CD1c-positive myeloid dendritic cell (primary cell): ENCODE measurements around the gene MAPK8IP2.

ENCODE experiments used
- DNase-seq: peaks from one replicate; pipeline ENCODE4 v3.0.0-alpha.2; 2016; ENCODE audit errors: extremely low spot score

MAPK8IP2 gene

GRCh38 chr22:50575426-50575941 is 25.1 kb upstream of the MAPK8IP2 start:
- DNase-seq: no peak

GRCh38 chr22:50576070-50576469 is 24.5 kb upstream of the MAPK8IP2 start:
- DNase-seq: no peak

- no peak for DNase-seq
Observed at GRCh38 chr22:50576806-50577696, 23.5 kb upstream of the MAPK8IP2 start.

- DNase-seq: no peak
Observed at GRCh38 chr22:50577697-50577986, 23.0 kb upstream of the MAPK8IP2 start.

GRCh38 chr22:50577987-50578775 is 22.4 kb upstream of the MAPK8IP2 start, which contains the start of gene CPT1B:
Gene CPT1B (minus strand): TSS chr22:50578427. CDS start chr22:50577915, 512 bp downstream.
- no peak for DNase-seq

GRCh38 chr22:50578776-50579310 is 21.8 kb upstream of the MAPK8IP2 start:
- no peak for DNase-seq

- no peak for DNase-seq
Observed at GRCh38 chr22:50579752-50580151, 20.8 kb upstream of the MAPK8IP2 start.

GRCh38 chr22:50581031-50581949 is 19.3 kb upstream of the MAPK8IP2 start:
- peak; percentile 10 for DNase-seq

GRCh38 chr22:50581950-50582492 is 18.6 kb upstream of the MAPK8IP2 start:
- peak; percentile 7 for DNase-seq

- peak; percentile 99 for DNase-seq
Observed at GRCh38 chr22:50582493-50583293, 17.9 kb upstream of the MAPK8IP2 start, which contains the start of gene CHKB. Gene CHKB (minus strand): TSS chr22:50582849. CDS start chr22:50582781, 68 bp downstream.

- no peak for DNase-seq
Observed at GRCh38 chr22:50583294-50583861, 17.2 kb upstream of the MAPK8IP2 start.

GRCh38 chr22:50584106-50585096 is 16.2 kb upstream of the MAPK8IP2 start:
- no peak for DNase-seq

GRCh38 chr22:50585238-50585637 is 15.4 kb upstream of the MAPK8IP2 start:
- DNase-seq: no peak

- no peak for DNase-seq
Observed at GRCh38 chr22:50585781-50586180, 14.8 kb upstream of the MAPK8IP2 start.

GRCh38 chr22:50586416-50586815 is 14.2 kb upstream of the MAPK8IP2 start:
- no peak for DNase-seq

GRCh38 chr22:50587407-50587806 is 13.2 kb upstream of the MAPK8IP2 start:
- no peak for DNase-seq

- no peak for DNase-seq
Observed at GRCh38 chr22:50595189-50595588, 5.4 kb upstream of the MAPK8IP2 start.

- no peak for DNase-seq
Observed at GRCh38 chr22:50597097-50597496, 3.5 kb upstream of the MAPK8IP2 start.
